Tibial nerve (tissue), 4 donors: ENCODE data around the gene ANGPTL8. TPM values are rescaled to one million over a fixed set of nuclear protein-coding genes. Genes with fewer than 3 reads are reported as not detected.

Experiments
- DNase-seq, 2 donors: peaks; one replicate each; pipeline ENCODE4 v3.0.0-alpha.2; 2019; ENCODE audit warnings: low spot score in 2 of 2
- H3K27ac ChIP-seq, 4 donors: fragments of 200-600 bp; sonication (generic) in 3 of 4; one replicate each; pipeline ENCODE4 v1.5.1; 2017 to 2019; ENCODE audit warnings: mild to moderate bottlenecking in 1 of 4
- H3K27me3 ChIP-seq, 2 donors: fragments of 200-600 bp; sonication (generic) in 1 of 2; one replicate each; pipeline versions ENCODE4 v1.5.1 to v1.6.0; 2017 to 2019
- H3K36me3 ChIP-seq, 3 donors: fragments of 200-600 bp; sonication (generic); one replicate each; pipeline ENCODE4 v1.5.1; 2018 to 2019
- H3K4me1 ChIP-seq, 4 donors: fragments of 200-600 bp; sonication (generic) in 3 of 4; one replicate each; pipeline ENCODE4 v1.5.1; 2017 to 2019
- H3K4me3 ChIP-seq, 4 donors: fragments of 200-600 bp; sonication (generic) in 3 of 4; one replicate each; pipeline ENCODE4 v1.5.1; 2017 to 2019; ENCODE audit warnings: mild to moderate bottlenecking in 1 of 4, moderate library complexity in 1 of 4
- H3K9me3 ChIP-seq, 4 donors: fragments of 200-600 bp; sonication (generic) in 3 of 4; one replicate each; pipeline ENCODE4 v1.5.1; 2017 to 2019
- CTCF ChIP-seq, 5 experiments: fragments of 200-600 bp in 3 of 5; fragments of 450-650 bp in 2 of 5; sonication (generic) in 3 of 5; IDR thresholded peaks; one replicate each; pipeline ENCODE4 v1.5.1; 2016 to 2019; ENCODE audit warnings: antibody characterized with exemption in 5 of 5, mild to moderate bottlenecking in 3 of 5, moderate library complexity in 2 of 5
- EP300 ChIP-seq, 2 donors: sonication (generic); formaldehyde crosslinking; IDR thresholded peaks; one replicate each; pipeline ENCODE4 v1.6.1; 2017; ENCODE audit warnings: antibody characterized with exemption in 2 of 2, mild to moderate bottlenecking in 1 of 2
- POLR2A ChIP-seq, 2 donors: fragments of 450-650 bp; IDR thresholded peaks; one replicate each; pipeline ENCODE4 v1.6.1; 2017; ENCODE audit warnings: antibody characterized with exemption in 2 of 2, mild to moderate bottlenecking in 2 of 2, moderate library complexity in 2 of 2
- WGBS, 2 donors: methylation state at CpG; one replicate each; pipeline ENCODE4 v1.1.5; 2018; 5-methylcytosine and 5-hydroxymethylcytosine counted together
- total RNA-seq, 4 donors: library from RNA; depleted of rRNA; stranded (reverse); fragments of >200 nt; gene quantifications; one replicate each; pipeline ENCODE4 v1.1.0, GENCODE V29; 2016

ANGPTL8 gene
- total RNA-seq, 4 donors from 2014 or later = 2.0 to 13.2 (median 10.8) TPM; not detected in 1

GRCh38 chr19:11196406-11197287, 42.8 kb upstream of the ANGPTL8 start:
- 10% methylated on average over 42 to 47 of the region's 47 CpGs for WGBS, 2 donors
- peak overlapping the region; percentile 82 to 96 (median 89) for H3K27ac ChIP-seq
- peak overlapping the region; percentile 60 to 77 (median 62) for H3K4me3 ChIP-seq
- TF ChIP-seq EP300 (IDR thresholded peaks at IDR 0.05) (no peak), POLR2A (IDR thresholded peaks at IDR 0.05) (no peak), CTCF (IDR thresholded peaks at IDR 0.05) (no peak)
- H3K36me3 ChIP-seq = peaks cover 0 to 52% (median 15%) of the 10 kb centered on the region in 3 donors
- H3K4me1 ChIP-seq = peaks cover 0 to 68% (median 36%) of the 10 kb centered on the region in 4 donors
- no peaks in the 10 kb centered on the region for H3K9me3 ChIP-seq
- H3K27me3 ChIP-seq = no peaks in the 10 kb centered on the region
- DNase-seq = no peak

GRCh38 chr19:11197291-11198174, 41.9 kb upstream of the ANGPTL8 start, which contains the start of gene KANK2:
TSS of gene KANK2 (minus strand) at chr19:11197545. CDS start at chr19:11194511, 3,034 bp downstream.
- 1 to 6% methylated on average over 17 to 31 of the region's 78 CpGs for WGBS, 2 donors

GRCh38 chr19:11198175-11198534, 41.3 kb upstream of the ANGPTL8 start:
- Histone ChIP-seq H3K27me3 (no peaks in the 10 kb centered on the region), H3K27ac (peak overlapping the region; percentile 82 to 96 (median 89)), H3K4me1 (peaks cover 0 to 65% (median 32%) of the 10 kb centered on the region in 4 donors), H3K4me3 (peak overlapping the region; percentile 60 to 77 (median 62)), H3K36me3 (peaks cover 0 to 43% (median 7%) of the 10 kb centered on the region in 3 donors), H3K9me3 (no peaks in the 10 kb centered on the region)
- 71 to 78% methylated on average over 7 of the region's 7 CpGs for WGBS, 2 donors
- TF ChIP-seq EP300 (IDR thresholded peaks at IDR 0.05) (no peak), POLR2A (IDR thresholded peaks at IDR 0.05) (no peak), CTCF (IDR thresholded peaks at IDR 0.05) (no peak)
- DNase-seq = no peak

More at GRCh38 chr19:11197291-11198174, 41.9 kb upstream of the ANGPTL8 start, which contains the start of gene KANK2:
- peak within 1 kb of the TSS; percentile 60 to 77 (median 62) for H3K4me3 ChIP-seq
- peak within 1 kb of the TSS; percentile 82 to 96 (median 89) for H3K27ac ChIP-seq
- H3K36me3 ChIP-seq = peaks cover 0 to 49% (median 13%) of the 10 kb centered on the region in 3 donors
- no peaks in the 10 kb centered on the region for H3K27me3 ChIP-seq
- peak in 2 of 5 experiments; percentile 18 to 39 for TF ChIP-seq CTCF (IDR thresholded peaks at IDR 0.05)
- peak in 1 of 2 donors; percentile 62 for TF ChIP-seq EP300 (IDR thresholded peaks at IDR 0.05)
- peak; percentile 71 to 88 for TF ChIP-seq POLR2A (IDR thresholded peaks at IDR 0.05)
- peaks cover 0 to 65% (median 34%) of the 10 kb centered on the region in 4 donors for H3K4me1 ChIP-seq
- H3K9me3 ChIP-seq = no peaks in the 10 kb centered on the region
- DNase-seq = peak; percentile 74 to 76

- TF ChIP-seq POLR2A (IDR thresholded peaks at IDR 0.05) (no peak), EP300 (IDR thresholded peaks at IDR 0.05) (no peak), CTCF (IDR thresholded peaks at IDR 0.05) (no peak)
- 66 to 69% methylated on average over 7 of the region's 7 CpGs for WGBS, 2 donors
- peak overlapping the region; percentile 82 to 96 (median 89) for H3K27ac ChIP-seq
- no peaks in the 10 kb centered on the region for H3K27me3 ChIP-seq
- peaks cover 0 to 65% (median 31%) of the 10 kb centered on the region in 4 donors for H3K4me1 ChIP-seq
- H3K9me3 ChIP-seq = no peaks in the 10 kb centered on the region
- H3K36me3 ChIP-seq = peaks cover 0 to 35% (median 0%) of the 10 kb centered on the region in 3 donors
- no peak for DNase-seq
- H3K4me3 ChIP-seq = no peak overlapping the region
Measured at GRCh38 chr19:11198769-11199424, 40.5 kb upstream of the ANGPTL8 start.
